GM12878 (cell line): ENCODE data around the gene NOS1AP. TPM values are rescaled to one million over a fixed set of nuclear protein-coding genes. Genes with fewer than 3 reads are reported as not detected.

Experiments
- ATAC-seq: fragments of 200-7000 bp; cut with Tn5 transposase; 3 replicates; pipeline ENCODE4 v1.9.1; 2020; ENCODE audit warnings: mild to moderate bottlenecking, moderate library complexity
- BruUV-seq: library from RNA; stranded (reverse); fragments of 400-500 nt; replicated peaks from 2 replicates; lab custom pipeline; 2021; lab: Mats Ljungman, UMichigan
- CTCF ChIA-PET: fragments of 300-600 bp; sonication (Branson Sonifier 250); formaldehyde crosslinking; extraction: SDS; loops from one replicate; lab custom pipeline; 2021; ENCODE audit warnings: inconsistent platforms; lab: Yijun Ruan, JAX
- POLR2A ChIA-PET: fragments of 350-600 bp; formaldehyde crosslinking; extraction: SDS; loops from one replicate; lab custom pipeline; 2021; ENCODE audit warnings: inconsistent platforms; lab: Charles Lee
- RAD21 ChIA-PET: fragments of 300-600 bp; sonication (Branson Sonifier 250); formaldehyde crosslinking; loops from one replicate; lab custom pipeline; 2023; ENCODE audit warnings: antibody characterized with exemption; ENCODE audit not compliant: unreplicated experiment; lab: Charles Lee
- SMC1A ChIA-PET: fragments of 300-600 bp; sonication (Branson Sonifier 250); formaldehyde crosslinking; loops from one replicate; lab custom pipeline; 2023; ENCODE audit not compliant: unreplicated experiment, uncharacterized antibody; lab: Charles Lee
- DNase-seq: peaks from one replicate; pipeline ENCODE4 v3.0.0-alpha.2; 2011; ENCODE audit warnings: low read depth, low spot score
- FAIRE-seq: peaks from 3 replicates; lab custom pipeline; 2011; peaks lifted over from hg19 to GRCh38; lab: Jason Lieb, UNC
- H2AFZ ChIP-seq: 2 replicates; pipeline ENCODE4 v1.6.0; 2011; ENCODE audit warnings: low read depth, low read length, control low read depth; ENCODE audit not compliant: control insufficient read depth
- H3K27ac ChIP-seq: 2 replicates; pipeline ENCODE4 v1.5.1; 2011; ENCODE audit warnings: control low read depth; ENCODE audit not compliant: control insufficient read depth, insufficient read depth
- H3K27me3 ChIP-seq, 2 experiments: replicated peaks in 1 of 2; 2 replicates each; pipeline versions ENCODE4 v1.6.0 to v1.6.1; 2011; ENCODE audit warnings: low read length in 1 of 2; ENCODE audit not compliant: control insufficient read depth in 2 of 2, insufficient read depth in 2 of 2
- H3K36me3 ChIP-seq, 2 experiments: 2 replicates each; pipeline ENCODE4 v1.5.1; 2011; ENCODE audit warnings: low read length in 1 of 2; ENCODE audit not compliant: control insufficient read depth in 2 of 2, insufficient read depth in 2 of 2
- H3K4me1 ChIP-seq: 2 replicates; pipeline ENCODE4 v1.6.1; 2011; ENCODE audit warnings: mild to moderate bottlenecking, low read length, moderate library complexity, mixed read lengths; ENCODE audit not compliant: control insufficient read depth, insufficient read depth
- H3K4me2 ChIP-seq: 2 replicates; pipeline ENCODE4 v1.6.0; 2011; ENCODE audit warnings: control low read depth; ENCODE audit not compliant: control insufficient read depth, insufficient read depth
- H3K4me3 ChIP-seq: fragments of 200-600 bp; sonication (generic); 2 replicates; pipeline ENCODE4 v1.5.1; 2016
- H3K79me2 ChIP-seq: 2 replicates; pipeline ENCODE4 v1.6.0; 2011; ENCODE audit warnings: low read length; ENCODE audit not compliant: control insufficient read depth, insufficient read depth
- H3K9ac ChIP-seq: 2 replicates; pipeline ENCODE4 v1.8.0; 2011; ENCODE audit warnings: low read length, control low read depth, mixed read lengths; ENCODE audit not compliant: control insufficient read depth, insufficient read depth
- H3K9me3 ChIP-seq: replicated peaks from 3 replicates; pipeline ENCODE4 v1.5.1; 2011; ENCODE audit warnings: mild to moderate bottlenecking, low read length; ENCODE audit not compliant: control insufficient read depth, insufficient read depth
- H4K20me1 ChIP-seq: 2 replicates; pipeline ENCODE4 v1.6.0; 2011; ENCODE audit not compliant: control insufficient read depth, insufficient read depth
- BRCA1 ChIP-seq: IDR thresholded peaks from 2 replicates; pipeline ENCODE4 v1.6.1; 2011; ENCODE audit warnings: low read depth, low read length, improper control_type of control experiment
- CHD4 ChIP-seq: fragments of 200-600 bp; sonication (generic); IDR thresholded peaks from 2 replicates; pipeline ENCODE4 v1.6.1; 2016; ENCODE audit warnings: mild to moderate bottlenecking
- EZH2 ChIP-seq: IDR thresholded peaks from 2 replicates; pipeline ENCODE4 v1.6.1; 2012; ENCODE audit warnings: low read depth, mild to moderate bottlenecking, control low read depth, inconsistent platforms, low read length, borderline replicate concordance; ENCODE audit not compliant: control insufficient read depth
- GATAD2B ChIP-seq: fragments of 450-650 bp; conservative IDR thresholded peaks from 2 replicates; pipeline ENCODE4 v1.6.1; 2017; ENCODE audit warnings: low read depth, mild to moderate bottlenecking, moderate library complexity
- IKZF1 ChIP-seq: fragments of 450-650 bp; conservative IDR thresholded peaks from 2 replicates; pipeline ENCODE4 v1.6.1; 2017; ENCODE audit warnings: antibody characterized with exemption, mild to moderate bottlenecking
- JUNB ChIP-seq: IDR thresholded peaks from 2 replicates; pipeline ENCODE4 v1.6.1; 2016; ENCODE audit warnings: antibody characterized with exemption, mild to moderate bottlenecking
- MYC ChIP-seq: IDR thresholded peaks from 2 replicates; pipeline ENCODE4 v1.6.1; 2011; ENCODE audit warnings: mild to moderate bottlenecking, low read length, moderate library complexity, inconsistent platforms; ENCODE audit not compliant: insufficient read depth, insufficient replicate concordance, insufficient read length, severe bottlenecking
- NR2C1 ChIP-seq: fragments of 450-650 bp; IDR thresholded peaks from 2 replicates; pipeline ENCODE4 v1.6.1; 2017; ENCODE audit warnings: antibody characterized with exemption, mild to moderate bottlenecking, moderate library complexity
- SMAD1 ChIP-seq: fragments of 450-650 bp; IDR thresholded peaks from 2 replicates; pipeline ENCODE4 v1.6.1; 2018; ENCODE audit warnings: mild to moderate bottlenecking, low read depth; ENCODE audit not compliant: partially characterized antibody
- TBL1XR1 ChIP-seq: IDR thresholded peaks from 2 replicates; pipeline ENCODE4 v1.6.1; 2012; ENCODE audit warnings: low read depth, low read length, improper control_type of control experiment
- WGBS: methylation state at CpG from one replicate; pipeline ENCODE4 v1.1.6; 2016; ENCODE audit warnings: low lambda C conversion rate; ENCODE audit not compliant: insufficient replicate concordance, insufficient coverage; ENCODE audit errors: missing lambda C conversion rate; 5-methylcytosine and 5-hydroxymethylcytosine counted together
- in situ Hi-C: fragments of 300-500 bp; cut with MboI; formaldehyde crosslinking; loops from 9 replicates; pipeline ENCODE4 v1.14.3; 2018; ENCODE audit warnings: mixed read lengths
- intact Hi-C: fragments of 100-400 bp; cut with micrococcal nuclease; formaldehyde crosslinking; loops from one replicate; pipeline ENCODE4 v1.14.2; 2022; ENCODE audit not compliant: unreplicated experiment
- polyA plus RNA-seq, 11 experiments: library from polyadenylated mRNA; depleted of rRNA in 4 of 11; unstranded in 6 of 11; stranded (reverse) in 5 of 11; fragments of >200 nt; fragmentation: Nextera tagmentation in 4 of 11; fragmentation: Illumina TruSeq in 1 of 11; extraction: Ambion mirVana in 4 of 11; extraction: Trizol in 1 of 11; gene quantifications; 1 replicate in 1 of 11; 2 replicates in 10 of 11; pipeline versions ENCODE4 v1.2.1 to v1.2.3, GENCODE V29; 2011 to 2016; ENCODE audit warnings: inconsistent platforms in 2 of 11, missing spikeins in 2 of 11, low read depth in 1 of 11
- total RNA-seq, 4 experiments: library from RNA; depleted of rRNA in 3 of 4; stranded (reverse); fragments of >200 nt in 3 of 4; fragmentation: Illumina TruSeq in 1 of 4; extraction: Trizol in 1 of 4; gene quantifications; 2 replicates each; pipeline versions ENCODE4 v1.2.1 to v1.2.3, GENCODE V29; 2013 to 2021
- TF ChIP-seq, protein P1 (sequence below): fragments of 150-350 bp; IDR thresholded peaks from 2 replicates; pipeline ENCODE4 v1.6.1; 2016; ENCODE audit warnings: low read depth, low read length
- TF ChIP-seq, protein P2 (sequence below): IDR thresholded peaks from 2 replicates; pipeline ENCODE4 v1.6.1; 2011; ENCODE audit warnings: low read depth, mild to moderate bottlenecking, low read length, moderate library complexity, borderline replicate concordance; ENCODE audit errors: extremely low read depth
- TF ChIP-seq, protein P3 (sequence below), 3 experiments: IDR thresholded peaks in 2 of 3; conservative IDR thresholded peaks in 1 of 3; 2 replicates each; pipeline ENCODE4 v1.5.1; 2011; ENCODE audit warnings: low read depth in 3 of 3, low read length in 3 of 3, mild to moderate bottlenecking in 3 of 3, control low read depth in 2 of 3, moderate library complexity in 2 of 3, inconsistent platforms in 1 of 3, mixed read lengths in 1 of 3; ENCODE audit not compliant: control insufficient read depth in 2 of 3, insufficient read depth in 1 of 3; ENCODE audit errors: extremely low read depth in 1 of 3
- TF ChIP-seq, protein P4 (sequence below): fragments of 450-650 bp; IDR thresholded peaks from 2 replicates; pipeline ENCODE4 v1.6.1; 2017; ENCODE audit warnings: mild to moderate bottlenecking, low read depth, inconsistent platforms; ENCODE audit not compliant: poor library complexity, severe bottlenecking

The NOS1AP gene
- total and polyA plus RNA-seq, 10 of the 15 experiments (the other 5 are each of a cell fraction or from before 2014, with no cell fraction given): 0.03 to 0.15 TPM; not detected in 8

DNA sequence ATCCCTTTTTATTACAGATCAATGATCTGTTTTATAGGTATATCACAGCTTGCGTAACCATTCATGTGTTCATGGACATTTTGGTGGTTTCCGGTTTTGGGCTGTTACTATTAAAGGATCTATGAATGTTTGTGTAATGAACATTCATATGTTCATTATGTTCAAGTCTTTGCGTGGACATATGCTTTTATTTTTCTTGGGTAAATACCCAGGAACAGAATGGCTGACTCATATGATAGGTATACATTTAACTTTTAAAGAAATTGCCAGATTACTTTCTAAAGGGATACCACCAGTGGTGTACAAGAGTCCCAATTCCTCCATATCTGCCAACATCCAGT is 233.5 kb downstream of the NOS1AP start:
- CTCF ChIA-PET: no interaction called here
- Histone ChIP-seq H3K4me3 (no peak overlapping the region), H3K9ac (no peak overlapping the region), H3K4me1 (no peaks in the 10 kb centered on the region), H3K9me3 (no peaks in the 10 kb centered on the region), H3K27me3 (no peaks in the 10 kb centered on the region; a peak in 2 of 4 replicates), H2AFZ (no peak overlapping the region), H3K36me3 (no peaks in the 10 kb centered on the region), H3K79me2 (no peaks in the 10 kb centered on the region), H4K20me1 (no peaks in the 10 kb centered on the region), H3K27ac (no peak overlapping the region), H3K4me2 (no peak overlapping the region)
- DNase-seq (no peak), FAIRE-seq (no peak), ATAC-seq (no peak)
- intact Hi-C loops (no loop called here), in situ Hi-C loops (no loop called here)
- TF ChIP-seq SMAD1: no peak
- TF ChIP-seq TBL1XR1: no peak
- no peak for TF ChIP-seq JUNB
- TF ChIP-seq EZH2: no peak
- TF ChIP-seq, protein P1, sequence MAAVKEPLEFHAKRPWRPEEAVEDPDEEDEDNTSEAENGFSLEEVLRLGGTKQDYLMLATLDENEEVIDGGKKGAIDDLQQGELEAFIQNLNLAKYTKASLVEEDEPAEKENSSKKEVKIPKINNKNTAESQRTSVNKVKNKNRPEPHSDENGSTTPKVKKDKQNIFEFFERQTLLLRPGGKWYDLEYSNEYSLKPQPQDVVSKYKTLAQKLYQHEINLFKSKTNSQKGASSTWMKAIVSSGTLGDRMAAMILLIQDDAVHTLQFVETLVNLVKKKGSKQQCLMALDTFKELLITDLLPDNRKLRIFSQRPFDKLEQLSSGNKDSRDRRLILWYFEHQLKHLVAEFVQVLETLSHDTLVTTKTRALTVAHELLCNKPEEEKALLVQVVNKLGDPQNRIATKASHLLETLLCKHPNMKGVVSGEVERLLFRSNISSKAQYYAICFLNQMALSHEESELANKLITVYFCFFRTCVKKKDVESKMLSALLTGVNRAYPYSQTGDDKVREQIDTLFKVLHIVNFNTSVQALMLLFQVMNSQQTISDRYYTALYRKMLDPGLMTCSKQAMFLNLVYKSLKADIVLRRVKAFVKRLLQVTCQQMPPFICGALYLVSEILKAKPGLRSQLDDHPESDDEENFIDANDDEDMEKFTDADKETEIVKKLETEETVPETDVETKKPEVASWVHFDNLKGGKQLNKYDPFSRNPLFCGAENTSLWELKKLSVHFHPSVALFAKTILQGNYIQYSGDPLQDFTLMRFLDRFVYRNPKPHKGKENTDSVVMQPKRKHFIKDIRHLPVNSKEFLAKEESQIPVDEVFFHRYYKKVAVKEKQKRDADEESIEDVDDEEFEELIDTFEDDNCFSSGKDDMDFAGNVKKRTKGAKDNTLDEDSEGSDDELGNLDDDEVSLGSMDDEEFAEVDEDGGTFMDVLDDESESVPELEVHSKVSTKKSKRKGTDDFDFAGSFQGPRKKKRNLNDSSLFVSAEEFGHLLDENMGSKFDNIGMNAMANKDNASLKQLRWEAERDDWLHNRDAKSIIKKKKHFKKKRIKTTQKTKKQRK: no peak
- TF ChIP-seq NR2C1: no peak
- TF ChIP-seq, protein P2, sequence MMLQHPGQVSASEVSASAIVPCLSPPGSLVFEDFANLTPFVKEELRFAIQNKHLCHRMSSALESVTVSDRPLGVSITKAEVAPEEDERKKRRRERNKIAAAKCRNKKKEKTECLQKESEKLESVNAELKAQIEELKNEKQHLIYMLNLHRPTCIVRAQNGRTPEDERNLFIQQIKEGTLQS: no peak
- TF ChIP-seq, protein P3, sequence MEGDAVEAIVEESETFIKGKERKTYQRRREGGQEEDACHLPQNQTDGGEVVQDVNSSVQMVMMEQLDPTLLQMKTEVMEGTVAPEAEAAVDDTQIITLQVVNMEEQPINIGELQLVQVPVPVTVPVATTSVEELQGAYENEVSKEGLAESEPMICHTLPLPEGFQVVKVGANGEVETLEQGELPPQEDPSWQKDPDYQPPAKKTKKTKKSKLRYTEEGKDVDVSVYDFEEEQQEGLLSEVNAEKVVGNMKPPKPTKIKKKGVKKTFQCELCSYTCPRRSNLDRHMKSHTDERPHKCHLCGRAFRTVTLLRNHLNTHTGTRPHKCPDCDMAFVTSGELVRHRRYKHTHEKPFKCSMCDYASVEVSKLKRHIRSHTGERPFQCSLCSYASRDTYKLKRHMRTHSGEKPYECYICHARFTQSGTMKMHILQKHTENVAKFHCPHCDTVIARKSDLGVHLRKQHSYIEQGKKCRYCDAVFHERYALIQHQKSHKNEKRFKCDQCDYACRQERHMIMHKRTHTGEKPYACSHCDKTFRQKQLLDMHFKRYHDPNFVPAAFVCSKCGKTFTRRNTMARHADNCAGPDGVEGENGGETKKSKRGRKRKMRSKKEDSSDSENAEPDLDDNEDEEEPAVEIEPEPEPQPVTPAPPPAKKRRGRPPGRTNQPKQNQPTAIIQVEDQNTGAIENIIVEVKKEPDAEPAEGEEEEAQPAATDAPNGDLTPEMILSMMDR (IDR thresholded peaks at IDR 0.05 in 2 of 3, conservative IDR thresholded peaks at IDR 0.05 in 1 of 3; ENCODE audit: control insufficient read depth in 2 of 3, extremely low read depth in 1 of 3, insufficient read depth in 1 of 3, low read depth in 3 of 3, low read length in 3 of 3): no peak
- no peak for TF ChIP-seq MYC
- no peak for TF ChIP-seq BRCA1
- no peak for TF ChIP-seq GATAD2B
- TF ChIP-seq, protein P4, sequence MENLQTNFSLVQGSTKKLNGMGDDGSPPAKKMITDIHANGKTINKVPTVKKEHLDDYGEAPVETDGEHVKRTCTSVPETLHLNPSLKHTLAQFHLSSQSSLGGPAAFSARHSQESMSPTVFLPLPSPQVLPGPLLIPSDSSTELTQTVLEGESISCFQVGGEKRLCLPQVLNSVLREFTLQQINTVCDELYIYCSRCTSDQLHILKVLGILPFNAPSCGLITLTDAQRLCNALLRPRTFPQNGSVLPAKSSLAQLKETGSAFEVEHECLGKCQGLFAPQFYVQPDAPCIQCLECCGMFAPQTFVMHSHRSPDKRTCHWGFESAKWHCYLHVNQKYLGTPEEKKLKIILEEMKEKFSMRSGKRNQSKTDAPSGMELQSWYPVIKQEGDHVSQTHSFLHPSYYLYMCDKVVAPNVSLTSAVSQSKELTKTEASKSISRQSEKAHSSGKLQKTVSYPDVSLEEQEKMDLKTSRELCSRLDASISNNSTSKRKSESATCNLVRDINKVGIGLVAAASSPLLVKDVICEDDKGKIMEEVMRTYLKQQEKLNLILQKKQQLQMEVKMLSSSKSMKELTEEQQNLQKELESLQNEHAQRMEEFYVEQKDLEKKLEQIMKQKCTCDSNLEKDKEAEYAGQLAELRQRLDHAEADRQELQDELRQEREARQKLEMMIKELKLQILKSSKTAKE: no peak
- TF ChIP-seq CHD4: no peak
- no peak for TF ChIP-seq IKZF1
- 81% methylated on average over 3 of the region's 3 CpGs for whole genome bisulfite sequencing
- POLR2A ChIA-PET: no interaction called here
- SMC1A ChIA-PET: no interaction called here
- no TSS peak for BruUV-seq
- RAD21 ChIA-PET: no interaction called here
